ENCODE data around the gene FKBP7. TPM values are rescaled to one million over a fixed set of nuclear protein-coding genes. Genes with fewer than 3 reads are reported as not detected.

The FKBP7 gene
- polyA plus RNA-seq, 1 donor from 2014 or later = 46.1 TPM

GRCh38 chr2:178448968-178449661 lies 29.3 kb downstream of the FKBP7 start:
- peak overlapping the region; percentile 99 for H3K4me2 ChIP-seq (ENCODE audit: low read length)
- no peak overlapping the region for H2AFZ ChIP-seq (ENCODE audit: low read depth, low read length)
- no peaks in the 10 kb centered on the region for H3K27me3 ChIP-seq (ENCODE audit: insufficient read depth, low read depth, low read length)
- no peaks in the 10 kb centered on the region for H3F3A ChIP-seq (ENCODE audit: insufficient read depth, low read length, poor library complexity, severe bottlenecking)
- H4K20me1 ChIP-seq (ENCODE audit: insufficient read depth) = no peaks in the 10 kb centered on the region
- H3K27ac ChIP-seq (ENCODE audit: low read length) = no peak overlapping the region
- H3K9me3 ChIP-seq (ENCODE audit: low read length) = no peaks in the 10 kb centered on the region
- H3K36me3 ChIP-seq (ENCODE audit: insufficient read depth, low read length) = peaks cover 8% of the 10 kb centered on the region
- no peak overlapping the region for H3K9ac ChIP-seq (ENCODE audit: low read length)
- peak overlapping the region; percentile 78 for H3K4me3 ChIP-seq (ENCODE audit: low read length)
- TF ChIP-seq EP300 (conservative IDR thresholded peaks at IDR 0.05; ENCODE audit: poor library complexity, severe bottlenecking) (no peak), EZH2 (IDR thresholded peaks at IDR 0.05; ENCODE audit: borderline replicate concordance, insufficient read depth, low read length, poor library complexity, severe bottlenecking) (no peak), MXI1 (conservative IDR thresholded peaks at IDR 0.05; ENCODE audit: poor library complexity, severe bottlenecking) (no peak), SMC3 (conservative IDR thresholded peaks at IDR 0.05; ENCODE audit: poor library complexity) (no peak), CTCF (IDR thresholded peaks at IDR 0.05; ENCODE audit: poor library complexity, severe bottlenecking) (no peak), TAF1 (IDR thresholded peaks at IDR 0.05; ENCODE audit: low read depth) (no peak), POLR2AphosphoS5 (IDR thresholded peaks at IDR 0.05) (no peak), REST (IDR thresholded peaks at IDR 0.05; ENCODE audit: borderline replicate concordance) (no peak), RAD21 (conservative IDR thresholded peaks at IDR 0.05) (no peak)
- peaks cover 28% of the 10 kb centered on the region for H3K79me2 ChIP-seq (replicated peaks; ENCODE audit: insufficient read depth, low read length)
- H3K9me2 ChIP-seq (ENCODE audit: insufficient read depth, low read length) = no peaks in the 10 kb centered on the region

- TF ChIP-seq TAF1 (IDR thresholded peaks at IDR 0.05; ENCODE audit: low read depth) = no peak
- TF ChIP-seq RAD21 (conservative IDR thresholded peaks at IDR 0.05) = no peak
- TF ChIP-seq MXI1 (conservative IDR thresholded peaks at IDR 0.05; ENCODE audit: poor library complexity, severe bottlenecking) = no peak
- no peak for TF ChIP-seq EP300 (conservative IDR thresholded peaks at IDR 0.05; ENCODE audit: poor library complexity, severe bottlenecking)
- no peak for TF ChIP-seq SMC3 (conservative IDR thresholded peaks at IDR 0.05; ENCODE audit: poor library complexity)
- TF ChIP-seq POLR2AphosphoS5 (IDR thresholded peaks at IDR 0.05) = no peak
- no peak for TF ChIP-seq CTCF (IDR thresholded peaks at IDR 0.05; ENCODE audit: poor library complexity, severe bottlenecking)
- TF ChIP-seq REST (IDR thresholded peaks at IDR 0.05; ENCODE audit: borderline replicate concordance) = no peak
- TF ChIP-seq EZH2 (IDR thresholded peaks at IDR 0.05; ENCODE audit: borderline replicate concordance, insufficient read depth, low read length, poor library complexity, severe bottlenecking) = no peak
- Histone ChIP-seq H4K20me1 (ENCODE audit: insufficient read depth) (no peaks in the 10 kb centered on the region), H3F3A (ENCODE audit: insufficient read depth, low read length, poor library complexity, severe bottlenecking) (no peaks in the 10 kb centered on the region), H3K9ac (ENCODE audit: low read length) (no peak overlapping the region), H3K4me2 (ENCODE audit: low read length) (no peak overlapping the region), H3K79me2 (replicated peaks; ENCODE audit: insufficient read depth, low read length) (no peaks in the 10 kb centered on the region), H3K9me3 (ENCODE audit: low read length) (no peaks in the 10 kb centered on the region), H3K9me2 (ENCODE audit: insufficient read depth, low read length) (no peaks in the 10 kb centered on the region), H3K4me3 (ENCODE audit: low read length) (no peak overlapping the region), H3K27me3 (ENCODE audit: insufficient read depth, low read depth, low read length) (no peaks in the 10 kb centered on the region), H3K36me3 (ENCODE audit: insufficient read depth, low read length) (peaks cover 23% of the 10 kb centered on the region), H2AFZ (ENCODE audit: low read depth, low read length) (no peak overlapping the region), H3K27ac (ENCODE audit: low read length) (no peak overlapping the region)
Measured at GRCh38 chr2:178441426-178441825, 37.0 kb downstream of the FKBP7 start.
